Stomach smooth muscle (tissue), 2 donors: Measurements from ENCODE around the gene CHCT1.
"Not testable (repeated sequence)": the region's sequence is repeated elsewhere in the genome, so short reads cannot be mapped to it uniquely, and the experiment has no call there.

Experiments used
- H3K27ac ChIP-seq: one replicate; pipeline ENCODE4 v1.7.0; 2013; ENCODE audit warnings: mild to moderate bottlenecking, low read length, inconsistent platforms
- H3K27me3 ChIP-seq, 2 donors: one replicate each; pipeline ENCODE4 v1.7.0; 2013; ENCODE audit warnings: low read length in 2 of 2; ENCODE audit not compliant: insufficient read depth in 2 of 2, control insufficient read depth in 1 of 2
- H3K36me3 ChIP-seq, 2 donors: one replicate each; pipeline ENCODE4 v1.7.0; 2013; ENCODE audit warnings: low read length in 2 of 2; ENCODE audit not compliant: control insufficient read depth in 2 of 2, insufficient read depth in 2 of 2
- H3K4me1 ChIP-seq: one replicate; pipeline ENCODE4 v1.7.0; 2013; ENCODE audit warnings: low read length; ENCODE audit not compliant: control insufficient read depth, insufficient read depth
- H3K4me3 ChIP-seq, 2 donors: one replicate each; pipeline ENCODE4 v1.7.0; 2013; ENCODE audit warnings: low read length in 2 of 2
- H3K9ac ChIP-seq, 2 donors: one replicate each; pipeline ENCODE4 v1.7.0; 2013; ENCODE audit warnings: low read length in 2 of 2, mild to moderate bottlenecking in 1 of 2
- H3K9me3 ChIP-seq, 2 donors: one replicate each; pipeline ENCODE4 v1.7.0; 2013; ENCODE audit warnings: low read length in 2 of 2; ENCODE audit not compliant: control insufficient read depth in 2 of 2
- donor health status: healthy.
- donor health status: Pancreatic carcinoma.

CHCT1 gene

GRCh38 chr17:60422162-60422665, at the start of gene CHCT1:
CHCT1 (plus strand) TSS chr17:60422489; CDS start chr17:60422593, 104 bp downstream.
- Histone ChIP-seq H3K36me3 (no peaks in the 10 kb centered on the region), H3K4me1 (peaks cover 3% of the 10 kb centered on the region), H3K9ac (peak within 1 kb of the TSS; percentile 60), H3K4me3 (peak within 1 kb of the TSS; percentile 63 to 74), H3K9me3 (no peaks in the 10 kb centered on the region), H3K27me3 (no peaks in the 10 kb centered on the region), H3K27ac (no peak within 1 kb of the TSS)

GRCh38 chr17:60372790-60373483, 49.4 kb upstream of the CHCT1 start:
- no peak overlapping the region for H3K4me3 ChIP-seq
- no peak overlapping the region for H3K9ac ChIP-seq
- H3K36me3 ChIP-seq, result no peaks in the 10 kb centered on the region
- no peaks in the 10 kb centered on the region for H3K27me3 ChIP-seq
- H3K4me1 ChIP-seq, result no peaks in the 10 kb centered on the region
- no peak overlapping the region for H3K27ac ChIP-seq
- no peaks in the 10 kb centered on the region for H3K9me3 ChIP-seq

DNA sequence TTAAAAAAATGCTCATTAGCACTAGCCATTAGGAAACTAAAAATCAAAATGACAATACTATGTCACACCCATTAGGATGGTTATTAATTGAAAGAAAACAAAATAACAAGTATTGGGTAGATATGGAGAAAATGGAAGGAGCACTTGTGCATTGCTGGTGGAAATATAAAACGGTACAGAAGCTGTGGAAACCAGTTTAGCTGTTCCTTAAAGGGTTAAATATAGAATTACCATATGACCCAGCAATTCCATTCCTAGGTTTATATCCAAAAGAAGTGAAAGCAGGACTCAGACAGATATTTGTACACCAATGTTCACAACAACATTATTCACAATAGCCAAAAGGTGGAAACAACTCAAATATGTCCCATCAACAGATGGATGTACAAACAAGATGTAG, 44.1 kb upstream of the CHCT1 start:
- not testable (repeated sequence) for H3K27me3 ChIP-seq, H3K9ac ChIP-seq, H3K36me3 ChIP-seq, H3K4me1 ChIP-seq, H3K4me3 ChIP-seq, H3K9me3 ChIP-seq, H3K27ac ChIP-seq

DNA sequence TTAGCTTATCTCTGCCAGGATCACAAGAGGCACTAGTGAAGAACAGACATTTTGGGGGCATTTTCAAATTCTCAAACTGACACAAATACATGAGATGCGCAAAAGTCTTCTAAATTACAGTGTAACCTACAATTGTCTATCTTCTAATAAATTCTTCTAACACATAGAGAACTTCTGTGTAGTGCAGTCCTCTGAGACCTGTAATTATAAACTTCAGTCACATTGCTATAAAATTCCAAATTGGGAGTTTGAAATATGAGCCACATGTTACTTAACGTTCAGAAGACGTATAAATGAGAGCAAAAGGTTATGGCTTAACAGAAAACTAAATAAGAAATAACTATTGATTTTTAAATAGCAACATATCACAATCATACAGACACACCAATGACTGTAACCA, 42.8 kb upstream of the CHCT1 start:
- not testable (repeated sequence) for H3K27ac ChIP-seq, H3K36me3 ChIP-seq, H3K9me3 ChIP-seq, H3K9ac ChIP-seq, H3K27me3 ChIP-seq, H3K4me1 ChIP-seq, H3K4me3 ChIP-seq

DNA sequence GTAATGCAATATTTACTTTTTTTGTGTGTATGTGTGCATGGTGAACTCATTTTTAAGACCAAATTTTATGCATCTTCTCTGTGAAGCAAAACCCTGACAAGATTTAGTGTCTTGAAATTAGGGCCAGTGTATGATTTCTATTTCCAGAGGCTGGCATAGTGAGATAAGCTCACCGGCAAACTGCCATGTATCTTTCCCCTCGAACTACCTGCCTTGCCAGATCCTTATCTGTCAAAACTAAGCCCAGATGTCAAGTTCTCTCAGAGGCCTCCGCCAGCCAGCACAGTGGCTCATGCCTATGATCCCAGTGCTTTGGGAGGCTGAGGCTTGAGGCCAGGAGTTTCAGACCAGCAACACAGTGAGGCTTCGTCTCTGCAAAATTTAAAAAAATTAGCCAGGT, 40.3 kb upstream of the CHCT1 start:
- Histone ChIP-seq H3K9ac (no peak overlapping the region), H3K4me1 (peaks cover 3% of the 10 kb centered on the region), H3K27ac (no peak overlapping the region), H3K36me3 (no peaks in the 10 kb centered on the region), H3K27me3 (no peaks in the 10 kb centered on the region), H3K4me3 (no peak overlapping the region), H3K9me3 (no peaks in the 10 kb centered on the region)

- H3K27me3 ChIP-seq, result no peaks in the 10 kb centered on the region
- H3K9me3 ChIP-seq, result no peaks in the 10 kb centered on the region
- H3K4me1 ChIP-seq, result peaks cover 3% of the 10 kb centered on the region
- H3K36me3 ChIP-seq, result no peaks in the 10 kb centered on the region
- H3K27ac ChIP-seq, result no peak overlapping the region
- no peak overlapping the region for H3K4me3 ChIP-seq
- no peak overlapping the region for H3K9ac ChIP-seq
These were observed 38.9 kb upstream of the CHCT1 start for GRCh38 chr17:60383379-60383778.

DNA sequence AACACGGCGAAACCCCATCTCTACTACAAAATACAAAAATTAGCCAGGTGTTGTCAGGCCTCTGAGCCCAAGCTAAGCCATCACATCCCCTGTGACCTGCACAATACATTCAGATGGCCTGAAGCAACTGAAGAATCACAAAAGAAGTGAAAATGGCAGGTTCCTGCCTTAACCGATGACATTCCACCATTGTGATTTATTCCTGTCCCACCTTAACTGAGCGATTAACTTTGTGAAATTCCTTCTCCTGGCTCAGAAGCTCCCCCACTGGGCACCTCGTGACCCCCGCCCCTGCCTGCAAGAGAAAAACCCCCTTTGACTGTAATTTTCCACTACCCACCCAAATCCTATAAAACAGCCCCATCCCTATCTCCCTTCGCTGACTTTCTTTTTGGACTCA, 37.4 kb upstream of the CHCT1 start:
- H3K36me3 ChIP-seq, H3K27me3 ChIP-seq, H3K4me3 ChIP-seq, H3K9me3 ChIP-seq, H3K9ac ChIP-seq, H3K4me1 ChIP-seq, H3K27ac ChIP-seq: not testable (repeated sequence)

- Histone ChIP-seq H3K4me1 (peaks cover 14% of the 10 kb centered on the region), H3K27me3 (no peaks in the 10 kb centered on the region), H3K9ac (no peak overlapping the region), H3K36me3 (no peaks in the 10 kb centered on the region), H3K9me3 (no peaks in the 10 kb centered on the region), H3K4me3 (no peak overlapping the region), H3K27ac (no peak overlapping the region)
These were observed 35.9 kb upstream of the CHCT1 start for GRCh38 chr17:60386147-60387058.

DNA sequence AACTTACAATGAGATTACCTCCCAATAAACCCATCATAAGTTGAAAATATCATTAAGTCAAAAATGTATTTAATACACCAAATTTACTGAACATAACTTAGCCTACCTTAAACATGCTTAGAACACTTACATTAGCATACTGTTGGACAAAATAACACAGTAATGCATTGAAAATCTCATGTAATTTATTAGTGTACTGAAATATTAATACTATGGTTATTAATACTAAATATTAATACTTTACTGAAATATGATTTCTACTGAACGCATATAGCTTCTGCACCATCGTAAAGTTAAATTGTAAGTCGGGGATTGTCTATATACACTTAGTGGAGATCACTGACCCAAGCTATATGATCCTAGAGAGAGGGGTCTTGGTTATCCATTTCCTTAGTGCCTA, 34.6 kb upstream of the CHCT1 start:
- no peak overlapping the region for H3K4me3 ChIP-seq
- H3K9me3 ChIP-seq, result no peaks in the 10 kb centered on the region
- no peak overlapping the region for H3K27ac ChIP-seq
- no peaks in the 10 kb centered on the region for H3K27me3 ChIP-seq
- no peak overlapping the region for H3K9ac ChIP-seq
- H3K4me1 ChIP-seq, result peaks cover 14% of the 10 kb centered on the region
- H3K36me3 ChIP-seq, result no peaks in the 10 kb centered on the region

DNA sequence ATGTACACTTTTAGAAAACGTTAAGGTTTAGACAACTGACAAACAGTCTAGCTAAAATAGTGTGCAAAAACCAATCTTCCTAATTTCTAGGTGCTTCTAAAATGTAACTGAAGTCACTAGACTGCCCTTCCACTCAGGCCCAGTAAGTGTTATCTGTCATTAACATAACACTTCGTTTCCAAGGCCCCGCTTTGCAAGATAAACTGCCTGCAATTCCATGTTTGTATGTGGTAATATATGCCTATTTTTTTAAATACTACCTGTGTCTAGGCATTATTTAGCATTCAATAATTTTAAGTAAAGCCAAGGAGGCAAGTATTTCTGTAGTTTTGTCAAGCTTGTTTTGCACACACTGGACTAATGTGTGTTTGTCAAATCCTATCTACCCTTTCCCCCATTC, 33.5 kb upstream of the CHCT1 start:
- Histone ChIP-seq H3K9ac (no peak overlapping the region), H3K9me3 (no peaks in the 10 kb centered on the region), H3K4me1 (peaks cover 18% of the 10 kb centered on the region), H3K36me3 (no peaks in the 10 kb centered on the region), H3K27me3 (no peaks in the 10 kb centered on the region), H3K4me3 (no peak overlapping the region), H3K27ac (no peak overlapping the region)

DNA sequence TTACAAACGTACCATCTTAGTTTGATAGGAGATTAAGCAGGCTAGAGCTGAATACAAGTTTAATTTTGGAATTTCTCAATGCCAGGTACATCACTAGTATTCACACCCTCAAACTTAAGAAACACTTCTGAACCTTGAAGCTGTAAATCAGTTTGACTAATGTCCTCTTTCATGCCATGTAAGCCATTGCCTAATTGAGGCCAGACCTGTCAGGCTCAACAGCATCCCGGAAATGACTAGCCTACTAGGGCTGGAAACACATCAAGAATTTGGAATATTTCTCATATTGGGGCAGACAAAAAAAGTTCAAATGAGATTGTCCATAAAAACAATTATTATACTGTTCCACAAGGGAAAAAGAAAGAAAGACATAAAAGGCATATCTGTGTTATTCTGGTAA, 32.1 kb upstream of the CHCT1 start:
- Histone ChIP-seq H3K4me3 (peak overlapping the region; percentile 91 to 94), H3K27me3 (no peaks in the 10 kb centered on the region), H3K36me3 (no peaks in the 10 kb centered on the region), H3K4me1 (peaks cover 18% of the 10 kb centered on the region), H3K27ac (no peak overlapping the region), H3K9ac (peak overlapping the region in 1 of 2 donors; percentile 92), H3K9me3 (no peaks in the 10 kb centered on the region)
